PC-9 (cell line): ENCODE data around the gene RAET1G. TPM values are rescaled to one million over a fixed set of nuclear protein-coding genes. Genes with fewer than 3 reads are reported as not detected.
"Not testable (repeated sequence)": the region's sequence is repeated elsewhere in the genome, so short reads cannot be mapped to it uniquely, and the experiment has no call there.

ENCODE experiments used
- BruUV-seq: library from RNA; stranded (reverse); fragments of 400-500 nt; replicated peaks from 2 replicates; lab custom pipeline; 2021; lab: Mats Ljungman, UMichigan
- CTCF ChIA-PET: fragments of 300-600 bp; sonication (Branson Sonifier 250); formaldehyde crosslinking; loops from one replicate; lab custom pipeline; 2022; ENCODE audit warnings: antibody characterized with exemption; lab: Charles Lee
- POLR2A ChIA-PET: fragments of 300-600 bp; sonication (Branson Sonifier 250); formaldehyde crosslinking; loops from one replicate; lab custom pipeline; 2022; ENCODE audit warnings: antibody characterized with exemption; ENCODE audit not compliant: unreplicated experiment; lab: Charles Lee
- DNase-seq, 2 experiments: peaks; one replicate each; pipeline versions ENCODE4 v3.0.0 to v3.0.0-alpha.2; 2015 to 2022; ENCODE audit warnings: mixed read lengths in 1 of 2
- H2AFZ ChIP-seq: fragments of 200-600 bp; sonication (generic); 2 replicates; pipeline ENCODE4 v1.8.1; 2017; ENCODE audit warnings: antibody characterized with exemption
- H3F3A ChIP-seq: fragments of 200-600 bp; sonication (generic); 2 replicates; pipeline ENCODE4 v1.8.1; 2017; ENCODE audit warnings: antibody characterized with exemption, mild to moderate bottlenecking, low read depth; ENCODE audit not compliant: insufficient read depth
- H3K27ac ChIP-seq: fragments of 200-600 bp; sonication (generic); 2 replicates; pipeline ENCODE4 v1.6.1; 2016; ENCODE audit warnings: mixed run types
- H3K27me3 ChIP-seq: fragments of 200-600 bp; sonication (generic); 2 replicates; pipeline ENCODE4 v1.6.1; 2016; ENCODE audit warnings: low read depth, mixed run types; ENCODE audit not compliant: insufficient read depth
- H3K36me3 ChIP-seq: fragments of 200-600 bp; sonication (generic); 2 replicates; pipeline ENCODE4 v1.6.1; 2016; ENCODE audit warnings: low read depth, mixed run types
- H3K4me1 ChIP-seq: fragments of 200-600 bp; sonication (generic); replicated peaks from 2 replicates; pipeline ENCODE4 v1.6.1; 2016; ENCODE audit warnings: mixed run types; ENCODE audit not compliant: insufficient read depth
- H3K4me2 ChIP-seq: fragments of 200-600 bp; sonication (generic); 2 replicates; pipeline ENCODE4 v1.6.1; 2017; ENCODE audit warnings: mixed run types
- H3K4me3 ChIP-seq: fragments of 200-600 bp; sonication (generic); 2 replicates; pipeline ENCODE4 v1.6.1; 2016; ENCODE audit warnings: mixed run types
- H3K79me2 ChIP-seq: fragments of 200-600 bp; sonication (generic); 2 replicates; pipeline ENCODE4 v1.6.1; 2017; ENCODE audit warnings: low read depth, mixed run types
- H3K9me2 ChIP-seq: fragments of 200-600 bp; sonication (generic); 2 replicates; pipeline ENCODE4 v1.8.1; 2017; ENCODE audit warnings: mild to moderate bottlenecking; ENCODE audit not compliant: insufficient read depth
- H3K9me3 ChIP-seq: fragments of 200-600 bp; sonication (generic); 2 replicates; pipeline ENCODE4 v1.8.1; 2016; ENCODE audit warnings: low read depth; ENCODE audit not compliant: insufficient read depth
- H4K20me1 ChIP-seq: fragments of 200-600 bp; sonication (generic); 2 replicates; pipeline ENCODE4 v1.8.1; 2017; ENCODE audit not compliant: insufficient read depth
- CTCF ChIP-seq: fragments of 200-600 bp; sonication (generic); conservative IDR thresholded peaks from 2 replicates; pipeline ENCODE4 v1.6.1; 2017; ENCODE audit warnings: mixed run types, antibody characterized with exemption, mild to moderate bottlenecking, moderate library complexity
- EZH2 ChIP-seq: fragments of 200-600 bp; sonication (generic); IDR thresholded peaks from 2 replicates; pipeline ENCODE4 v1.8.0; 2017; ENCODE audit warnings: antibody characterized with exemption, low read depth
- intact Hi-C: fragments of 100-400 bp; cut with micrococcal nuclease; formaldehyde crosslinking; loops from one replicate; pipeline ENCODE4 v1.10.0; 2022; ENCODE audit not compliant: unreplicated experiment
- total RNA-seq: library from RNA; stranded (reverse); gene quantifications from 2 replicates; pipeline ENCODE4 v1.2.3, GENCODE V29; 2021

RAET1G gene
- total RNA-seq, 1 experiment from 2014 or later, result not detected

GRCh38 chr6:149967591-149967990 lies 44.7 kb upstream of the RAET1G start:
- Histone ChIP-seq H2AFZ (no peak overlapping the region), H3K36me3 (no peaks in the 10 kb centered on the region), H3K4me2 (no peak overlapping the region), H4K20me1 (no peaks in the 10 kb centered on the region), H3K27ac (no peak overlapping the region), H3K79me2 (no peaks in the 10 kb centered on the region), H3K9me3 (no peaks in the 10 kb centered on the region), H3K4me1 (peaks cover 6% of the 10 kb centered on the region), H3K9me2 (no peaks in the 10 kb centered on the region), H3F3A (no peaks in the 10 kb centered on the region), H3K4me3 (no peak overlapping the region), H3K27me3 (no peaks in the 10 kb centered on the region; the same call in 1 of the 2 replicates)
- ChIA-PET CTCF (no interaction called here), POLR2A (no interaction called here)
- TF ChIP-seq CTCF (no peak), EZH2 (no peak)
- BruUV-seq, result no TSS peak
- DNase-seq, result no peak
- intact Hi-C loops, result no loop called here

- H3K9me2 ChIP-seq, H3K4me3 ChIP-seq, H3F3A ChIP-seq, POLR2A ChIA-PET, H3K27ac ChIP-seq, BruUV-seq, H3K27me3 ChIP-seq, H3K36me3 ChIP-seq, H4K20me1 ChIP-seq, H3K79me2 ChIP-seq, H2AFZ ChIP-seq, DNase-seq, H3K4me2 ChIP-seq, CTCF ChIA-PET, intact Hi-C loops, H3K9me3 ChIP-seq: not testable (repeated sequence)
- peaks cover 11% of the 10 kb centered on the region for H3K4me1 ChIP-seq
These were observed 43.4 kb upstream of the RAET1G start for GRCh38 chr6:149966319-149966718.

- no peaks in the 10 kb centered on the region for H3F3A ChIP-seq
- no peaks in the 10 kb centered on the region for H3K9me2 ChIP-seq
- peaks cover 11% of the 10 kb centered on the region for H3K4me1 ChIP-seq
- no peak overlapping the region for H3K27ac ChIP-seq
- intact Hi-C loops, result no loop called here
- ChIA-PET POLR2A (no interaction called here), CTCF (no interaction called here)
- no peaks in the 10 kb centered on the region for H3K79me2 ChIP-seq
- no peak overlapping the region for H2AFZ ChIP-seq
- no peaks in the 10 kb centered on the region; the same call in 1 of the 2 replicates for H3K27me3 ChIP-seq
- H3K4me3 ChIP-seq, result no peak overlapping the region
- H3K4me2 ChIP-seq, result no peak overlapping the region
- no peaks in the 10 kb centered on the region for H3K9me3 ChIP-seq
- BruUV-seq, result no TSS peak
- no peak for DNase-seq
- no peaks in the 10 kb centered on the region for H3K36me3 ChIP-seq
- H4K20me1 ChIP-seq, result no peaks in the 10 kb centered on the region
- TF ChIP-seq CTCF, result no peak
- TF ChIP-seq EZH2, result no peak
These were observed 42.5 kb upstream of the RAET1G start for GRCh38 chr6:149965194-149966020.
